SU-DHL-6 (cell line): ENCODE measurements around the gene HOTAIR.

Experiments
- H2AFZ ChIP-seq: fragments of 200-600 bp; sonication (generic); 2 replicates; pipeline ENCODE4 v1.6.1; 2014; ENCODE audit warnings: low read depth, mild to moderate bottlenecking, moderate library complexity, mixed read lengths, antibody characterized with exemption, low read length; ENCODE audit not compliant: severe bottlenecking
- H3F3A ChIP-seq: fragments of 200-600 bp; shearing (Covaris generic); 2 replicates; pipeline ENCODE4 v1.6.0; 2016; ENCODE audit warnings: antibody characterized with exemption, mild to moderate bottlenecking; ENCODE audit not compliant: insufficient read depth
- H3K27ac ChIP-seq: fragments of 200-600 bp; sonication (generic); 2 replicates; pipeline ENCODE4 v1.5.1; 2016; ENCODE audit warnings: low read depth, mild to moderate bottlenecking, low read length, moderate library complexity, mixed read lengths
- H3K27me3 ChIP-seq: fragments of 200-600 bp; sonication (generic), shearing (Covaris generic); 2 replicates; pipeline ENCODE4 v1.6.0; 2014; ENCODE audit warnings: mild to moderate bottlenecking, low read length
- H3K36me3 ChIP-seq: fragments of 200-600 bp; sonication (generic); 2 replicates; pipeline ENCODE4 v1.6.1; 2014; ENCODE audit warnings: mild to moderate bottlenecking, low read length, mixed read lengths
- H3K4me2 ChIP-seq: fragments of 300-600, 200-600 bp; shearing (Covaris generic), sonication (generic); 2 replicates; pipeline ENCODE4 v1.6.0; 2014; ENCODE audit warnings: low read length, low read depth, mild to moderate bottlenecking; ENCODE audit not compliant: poor library complexity, severe bottlenecking
- H3K4me3 ChIP-seq: fragments of 200-600 bp; sonication (generic); 2 replicates; pipeline ENCODE4 v1.5.1; 2014; ENCODE audit warnings: antibody characterized with exemption, low read length, mild to moderate bottlenecking, mixed read lengths; ENCODE audit not compliant: insufficient read depth, poor library complexity, severe bottlenecking
- H3K79me2 ChIP-seq: fragments of 200-600 bp; sonication (generic); 2 replicates; pipeline ENCODE4 v1.6.1; 2014; ENCODE audit warnings: mild to moderate bottlenecking, low read length, moderate library complexity; ENCODE audit not compliant: insufficient read depth
- H3K9ac ChIP-seq: fragments of 200-600 bp; sonication (generic); 2 replicates; pipeline ENCODE4 v1.7.0; 2014; ENCODE audit warnings: mild to moderate bottlenecking, low read length
- H3K9me2 ChIP-seq: fragments of 200-600 bp; sonication (generic); replicated peaks from 2 replicates; pipeline ENCODE4 v1.6.1; 2014; ENCODE audit warnings: low read length; ENCODE audit not compliant: insufficient read depth
- H3K9me3 ChIP-seq: fragments of 200-600 bp; sonication (generic); 2 replicates; pipeline ENCODE4 v1.6.1; 2014; ENCODE audit warnings: low read length, mixed read lengths; ENCODE audit not compliant: insufficient read depth
- H4K20me1 ChIP-seq: fragments of 200-600 bp; sonication (generic); 2 replicates; pipeline ENCODE4 v1.6.1; 2014; ENCODE audit warnings: low read depth, mild to moderate bottlenecking, antibody characterized with exemption, low read length, moderate library complexity, mixed read lengths
- CTCF ChIP-seq: fragments of 200-600 bp; sonication (generic); IDR thresholded peaks from one replicate; pipeline ENCODE4 v1.5.1; 2017; ENCODE audit warnings: antibody characterized with exemption, mild to moderate bottlenecking, low read length, moderate library complexity; ENCODE audit not compliant: insufficient read depth, poor library complexity, severe bottlenecking
- EZH2phosphoT487 ChIP-seq: fragments of 200-600 bp; sonication (generic), shearing (Covaris generic); conservative IDR thresholded peaks from 2 replicates; pipeline ENCODE4 v1.6.1; 2018; ENCODE audit warnings: mild to moderate bottlenecking, antibody characterized with exemption, low read length, moderate library complexity, mixed read lengths

Gene HOTAIR

GRCh38 chr12:54006559-54007220 is 31.9 kb upstream of the HOTAIR start:
- Histone ChIP-seq H3F3A (no peaks in the 10 kb centered on the region), H2AFZ (peak overlapping the region; percentile 92), H3K4me2 (peak overlapping the region; percentile 62), H3K27ac (no peak overlapping the region), H3K27me3 (no peaks in the 10 kb centered on the region), H3K36me3 (no peaks in the 10 kb centered on the region), H3K4me3 (no peak overlapping the region), H3K9ac (peak overlapping the region; percentile 49; the same call in 1 of the 2 replicates), H4K20me1 (no peaks in the 10 kb centered on the region), H3K9me2 (no peaks in the 10 kb centered on the region), H3K79me2 (no peaks in the 10 kb centered on the region), H3K9me3 (no peaks in the 10 kb centered on the region)
- TF ChIP-seq EZH2phosphoT487, result no peak
- no peak for TF ChIP-seq CTCF

DNA sequence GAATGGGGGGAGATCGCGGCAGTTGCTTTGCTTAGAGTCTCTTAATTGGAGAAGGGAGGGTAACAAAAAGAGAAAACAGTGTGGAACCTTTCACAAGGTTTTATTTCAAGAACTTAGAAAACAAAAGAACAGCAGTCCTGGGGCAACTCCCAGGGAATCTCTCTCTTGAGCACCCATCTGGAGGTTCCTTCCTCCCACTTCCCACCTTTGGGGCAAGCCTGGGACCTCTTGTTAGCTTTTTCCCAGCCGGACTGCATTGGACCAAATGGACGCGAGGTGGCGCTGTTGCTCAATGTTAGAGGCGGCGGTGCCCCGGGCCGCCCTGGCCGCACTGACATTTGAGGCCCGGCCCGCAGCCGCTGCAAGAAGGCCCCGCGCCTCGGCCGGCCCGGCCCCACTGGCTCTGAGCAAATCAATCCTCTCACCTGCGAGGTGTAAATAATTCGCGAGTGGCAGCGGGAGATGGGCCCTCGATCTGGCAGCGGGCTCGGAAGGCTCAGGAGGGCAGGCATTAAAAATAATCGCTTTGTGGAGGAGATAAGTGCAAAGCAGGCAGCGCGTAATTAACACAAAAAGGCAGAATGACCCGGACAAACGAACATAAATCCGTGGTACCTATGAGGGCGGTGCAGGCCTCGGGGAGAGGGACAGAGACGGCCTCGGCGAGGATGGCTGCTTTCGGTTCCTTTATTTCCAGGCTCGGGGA is 31.3 kb upstream of the HOTAIR start:
- Histone ChIP-seq H4K20me1 (no peaks in the 10 kb centered on the region), H3K4me3 (no peak overlapping the region), H3K79me2 (no peaks in the 10 kb centered on the region), H3K9me2 (no peaks in the 10 kb centered on the region), H3F3A (no peaks in the 10 kb centered on the region), H3K9me3 (no peaks in the 10 kb centered on the region), H3K4me2 (peak overlapping the region; percentile 62), H2AFZ (peak overlapping the region; percentile 92), H3K27ac (no peak overlapping the region), H3K9ac (peak overlapping the region; percentile 49), H3K36me3 (no peaks in the 10 kb centered on the region), H3K27me3 (no peaks in the 10 kb centered on the region)
- TF ChIP-seq EZH2phosphoT487 (no peak), CTCF (peak; percentile 73)

- Histone ChIP-seq H3K27me3 (no peaks in the 10 kb centered on the region), H3K79me2 (no peaks in the 10 kb centered on the region), H3K9me3 (no peaks in the 10 kb centered on the region), H3K27ac (no peak overlapping the region), H3K4me2 (no peak overlapping the region), H3K9ac (no peak overlapping the region), H3F3A (no peaks in the 10 kb centered on the region), H3K36me3 (no peaks in the 10 kb centered on the region), H4K20me1 (no peaks in the 10 kb centered on the region), H3K4me3 (no peak overlapping the region), H3K9me2 (no peaks in the 10 kb centered on the region), H2AFZ (no peak overlapping the region)
- TF ChIP-seq CTCF, result no peak
- TF ChIP-seq EZH2phosphoT487, result no peak
These were observed 30.7 kb upstream of the HOTAIR start for GRCh38 chr12:54005531-54005852.
